Activated CD8-positive, alpha-beta T cell treated with anti-CD3 and anti-CD28 coated beads for 36 hours (primary cell): Measurements from ENCODE around the gene RBBP4. TPM values are rescaled to one million over a fixed set of nuclear protein-coding genes. Genes with fewer than 3 reads are reported as not detected.
A peak's percentile ranks its signal among the peaks of the same experiment; 100 is the strongest.

Experiments used
- ATAC-seq: fragments of 200-7000 bp; cut with Tn5 transposase; one replicate; pipeline ENCODE4 v1.10.0; 2021; ENCODE audit warnings: mild to moderate bottlenecking, moderate library complexity
- CTCF ChIA-PET: fragments of 350-600 bp; sonication (Branson Sonifier 250); formaldehyde crosslinking; loops from one replicate; lab custom pipeline; 2021; ENCODE audit warnings: antibody characterized with exemption; lab: Charles Lee
- POLR2A ChIA-PET: fragments of 350-600 bp; sonication (Branson Sonifier 250); formaldehyde crosslinking; loops from one replicate; lab custom pipeline; 2021; ENCODE audit warnings: antibody characterized with exemption; lab: Charles Lee
- DNase-seq: peaks from one replicate; pipeline ENCODE4 v3.0.0-alpha.2; 2020
- H3K27ac Mint-ChIP-seq: one replicate; pipeline ENCODE4 v1.8.0; 2021; ENCODE audit warnings: mild to moderate bottlenecking, mixed read lengths
- H3K27me3 Mint-ChIP-seq: one replicate; pipeline ENCODE4 v1.8.0; 2021; ENCODE audit warnings: mixed read lengths
- H3K36me3 Mint-ChIP-seq: one replicate; pipeline ENCODE4 v1.8.0; 2021; ENCODE audit warnings: low read depth, mixed read lengths
- H3K4me1 Mint-ChIP-seq: one replicate; pipeline ENCODE4 v1.8.0; 2021; ENCODE audit warnings: low read depth, mixed read lengths
- H3K4me3 Mint-ChIP-seq: one replicate; pipeline ENCODE4 v1.8.0; 2021; ENCODE audit warnings: mild to moderate bottlenecking, moderate library complexity, mixed read lengths
- H3K9me3 Mint-ChIP-seq: one replicate; pipeline ENCODE4 v1.8.0; 2021; ENCODE audit warnings: mixed read lengths
- CTCF ChIP-seq: fragments of 200-600 bp; IDR thresholded peaks from one replicate; pipeline ENCODE4 v1.8.0; 2022; ENCODE audit warnings: antibody characterized with exemption, mild to moderate bottlenecking
- intact Hi-C: fragments of 100-400 bp; cut with micrococcal nuclease; formaldehyde crosslinking; loops from one replicate; pipeline ENCODE4 v1.10.0; 2022
- total RNA-seq, 2 experiments: library from RNA; stranded (reverse); gene quantifications; one replicate each; pipeline ENCODE4 v1.2.3, GENCODE V29; 2021

The RBBP4 gene
- total RNA-seq, 2 experiments from 2014 or later: 308 to 318 TPM

GRCh38 chr1:32713081-32713480 lies 62.1 kb downstream of the RBBP4 start:
- no peak for ATAC-seq
- Mint-ChIP-seq H3K4me1 (peaks cover 4% of the 10 kb centered on the region), H3K27ac (no peak overlapping the region)

GRCh38 chr1:32714277-32714676 lies 63.3 kb downstream of the RBBP4 start:
- H3K27me3 Mint-ChIP-seq: no peaks in the 10 kb centered on the region
- POLR2A ChIA-PET: no interaction called here
- H3K36me3 Mint-ChIP-seq: no peaks in the 10 kb centered on the region
- DNase-seq: no peak
- CTCF ChIA-PET: interaction anchor here (0.6 to 3.2 kb wide), 6 partner anchors 12 to 162 kb away, joined by 3 to 50 read pairs (median 8); no protein-coding TSS in a partner anchor
- intact Hi-C loops: loop anchor here (5.0 kb wide), 1 partner anchor 158 kb away; the partner anchor contains the start of gene FNDC5
- H3K27ac Mint-ChIP-seq: no peak overlapping the region
- ATAC-seq: no peak
- H3K4me1 Mint-ChIP-seq: peaks cover 4% of the 10 kb centered on the region
- no peak overlapping the region for H3K4me3 Mint-ChIP-seq
- no peaks in the 10 kb centered on the region for H3K9me3 Mint-ChIP-seq
- TF ChIP-seq CTCF: no peak

More at GRCh38 chr1:32713081-32713480, 62.1 kb downstream of the RBBP4 start:
- Mint-ChIP-seq H3K36me3 (no peaks in the 10 kb centered on the region), H3K27me3 (no peaks in the 10 kb centered on the region), H3K4me3 (no peak overlapping the region), H3K9me3 (no peaks in the 10 kb centered on the region)
- POLR2A ChIA-PET: interaction anchor here (0.9 to 1.8 kb wide), 4 partner anchors 10 to 63 kb away, joined by 3 to 11 read pairs (median 4); partner anchors contain the start of gene SYNC
- intact Hi-C loops: loop anchor here (5.0 kb wide), 1 partner anchor 159 kb away; the partner anchor contains the start of gene FNDC5
- no peak for TF ChIP-seq CTCF
- CTCF ChIA-PET: interaction anchor here (0.7 to 4.9 kb wide), 42 partner anchors 8 to 218 kb away, joined by 3 to 197 read pairs (median 6); partner anchors contain the start of gene SYNC
- no peak for DNase-seq

- no peak for DNase-seq
- Mint-ChIP-seq H3K9me3 (no peaks in the 10 kb centered on the region), H3K4me3 (no peak overlapping the region), H3K27me3 (peaks cover 2% of the 10 kb centered on the region), H3K27ac (no peak overlapping the region), H3K36me3 (no peaks in the 10 kb centered on the region), H3K4me1 (peaks cover 4% of the 10 kb centered on the region)
- ChIA-PET POLR2A (interaction anchor here (1.6 kb wide), 1 partner anchor 57 kb away, joined by 6 read pairs; no protein-coding TSS in a partner anchor), CTCF (interaction anchor here (0.6 to 2.7 kb wide), 2 partner anchors 44 to 57 kb away, joined by 3 to 10 read pairs; no protein-coding TSS in a partner anchor)
- TF ChIP-seq CTCF: no peak
- no peak for ATAC-seq
- intact Hi-C loops: loop anchor here (5.0 kb wide), 1 partner anchor 41 kb away; no protein-coding TSS in a partner anchor
Observed at GRCh38 chr1:32715901-32716311, 64.9 kb downstream of the RBBP4 start.

- ChIA-PET CTCF (interaction anchor here (2.7 kb wide), 1 partner anchor 56 kb away, joined by 10 read pairs; no protein-coding TSS in a partner anchor), POLR2A (interaction anchor here (1.6 kb wide), 1 partner anchor 57 kb away, joined by 6 read pairs; no protein-coding TSS in a partner anchor)
- no peak overlapping the region for H3K4me3 Mint-ChIP-seq
- intact Hi-C loops: loop anchor here (5.0 kb wide), 1 partner anchor 41 kb away; no protein-coding TSS in a partner anchor
- H3K27ac Mint-ChIP-seq: no peak overlapping the region
- H3K4me1 Mint-ChIP-seq: peaks cover 4% of the 10 kb centered on the region
- no peaks in the 10 kb centered on the region for H3K9me3 Mint-ChIP-seq
- DNase-seq (peak; percentile 84), ATAC-seq (peak; percentile 88)
- TF ChIP-seq CTCF: no peak
- no peaks in the 10 kb centered on the region for H3K36me3 Mint-ChIP-seq
- H3K27me3 Mint-ChIP-seq: peaks cover 4% of the 10 kb centered on the region
Observed at GRCh38 chr1:32716312-32717148, 65.5 kb downstream of the RBBP4 start.
